ENCODE measurements around the gene CDCA4.

GRCh38 chr14:104978746-104979691 lies 41.9 kb downstream of the CDCA4 start:
- TF ChIP-seq CTCF (IDR thresholded peaks at IDR 0.05; ENCODE audit: low read length) = no peak
- TF ChIP-seq EZH2 (IDR thresholded peaks at IDR 0.05; ENCODE audit: borderline replicate concordance, low read length) = no peak
